T-helper 2 cell treated with Interferon-gamma antibody and Interleukin-4, amounts not matched to agents 100 ng/mL and 5 ng/mL, for 36 hours (primary cell): ENCODE results near the gene JKAMP. TPM values are rescaled to one million over a fixed set of nuclear protein-coding genes. Genes with fewer than 3 reads are reported as not detected.

Source experiments
- intact Hi-C: fragments of 100-400 bp; cut with micrococcal nuclease; formaldehyde crosslinking; loops from one replicate; pipeline ENCODE4 v1.15.1; 2023
- total RNA-seq: library from RNA; stranded (reverse); gene quantifications from 2 replicates; pipeline ENCODE4 v1.2.3, GENCODE V29; 2022

JKAMP gene
- total RNA-seq, 1 donor from 2014 or later: 29.0 TPM

DNA sequence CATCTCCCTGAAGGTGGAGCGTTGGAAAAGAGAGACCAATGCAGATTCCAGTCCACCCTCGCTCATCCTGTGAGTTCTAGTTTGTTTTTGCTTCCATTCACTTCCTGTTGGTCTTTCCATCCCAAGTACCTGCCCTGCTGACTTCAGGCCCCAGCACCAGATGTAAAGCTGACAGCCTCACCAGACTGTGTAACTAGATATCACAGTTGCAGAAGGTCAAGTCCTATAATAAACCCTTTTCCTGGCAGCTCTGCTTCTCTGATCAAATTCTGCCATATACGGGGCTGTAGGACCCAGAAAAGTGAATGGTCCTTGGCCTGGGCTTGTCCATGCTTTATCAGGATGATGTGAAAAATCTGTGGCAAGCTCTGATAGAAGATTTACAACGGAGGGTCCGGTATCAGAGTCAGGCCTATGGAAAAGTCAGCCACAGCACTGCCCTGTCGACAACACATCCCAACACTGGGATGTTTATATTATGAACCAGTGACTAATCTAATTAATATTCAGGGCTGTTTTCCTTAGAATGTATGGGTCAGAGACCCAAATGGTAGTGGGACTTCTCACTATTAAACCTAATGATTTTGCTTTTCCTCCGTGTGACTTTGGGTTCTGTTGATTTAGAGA lies 50.2 kb downstream of the JKAMP start:
- intact Hi-C loops: no loop called here

GRCh38 chr14:59537476-59537875 lies 53.2 kb downstream of the JKAMP start:
- intact Hi-C loops: no loop called here

DNA sequence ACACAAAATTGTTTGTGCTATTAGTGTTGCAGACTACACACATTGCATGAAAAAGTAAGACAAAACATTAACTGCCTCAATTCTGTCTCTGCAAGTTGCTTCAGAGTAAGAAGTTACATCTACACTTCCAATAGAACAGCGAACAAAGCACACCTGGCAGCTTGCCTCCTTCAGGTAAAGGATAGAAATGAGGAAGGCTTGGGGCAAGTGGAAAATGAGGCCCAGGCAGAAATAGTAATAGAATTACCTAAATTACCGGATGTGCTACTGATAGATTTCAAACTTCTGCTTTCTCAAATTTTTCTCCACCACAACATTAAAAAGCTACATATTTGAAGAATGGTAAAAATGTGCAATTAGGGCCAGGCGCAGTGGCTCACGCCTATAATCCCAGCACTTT lies 54.6 kb downstream of the JKAMP start:
- intact Hi-C loops: no loop called here

GRCh38 chr14:59540852-59541251 lies 56.5 kb downstream of the JKAMP start:
- intact Hi-C loops: no loop called here

GRCh38 chr14:59541731-59542130 lies 57.4 kb downstream of the JKAMP start:
- intact Hi-C loops: no loop called here

GRCh38 chr14:59543873-59544272 lies 59.6 kb downstream of the JKAMP start:
- intact Hi-C loops: no loop called here

GRCh38 chr14:59547310-59547709 lies 63.0 kb downstream of the JKAMP start:
- intact Hi-C loops: no loop called here

Other genes with a start within 250 kb of the JKAMP start
- gene GPR135, start 19.1 kb upstream of the JKAMP start, total RNA-seq: 1.6 and 1.9 TPM in 2 replicates
- gene L3HYPDH, start 109 bp upstream of the JKAMP start, total RNA-seq: 12.4 and 15.2 TPM in 2 replicates
- not detected in 2 replicates for gene CCDC175, start 92.3 kb downstream of the JKAMP start, total RNA-seq